HG03135 (cell line): ENCODE measurements around the gene MDGA2.
"Not testable (repeated sequence)": the region's sequence is repeated elsewhere in the genome, so short reads cannot be mapped to it uniquely, and the experiment has no call there.

Source experiments
- ATAC-seq: cut with Tn5 transposase; IDR thresholded peaks from one replicate; pipeline ENCODE4 v1.9.1; 2021; ENCODE audit warnings: mild to moderate bottlenecking, moderate library complexity; ENCODE audit not compliant: unreplicated experiment

MDGA2 gene

GRCh38 chr14:46989566-46989965 lies 685.8 kb downstream of the MDGA2 start:
- ATAC-seq, result no peak

- no peak for ATAC-seq
Observed at GRCh38 chr14:46988312-46988711, 687.1 kb downstream of the MDGA2 start.

GRCh38 chr14:46985529-46986380 lies 689.6 kb downstream of the MDGA2 start:
- ATAC-seq, result no peak

- ATAC-seq, result no peak
Observed at GRCh38 chr14:46973295-46973694, 702.1 kb downstream of the MDGA2 start.

GRCh38 chr14:46964378-46964777 lies 711.0 kb downstream of the MDGA2 start:
- ATAC-seq, result no peak

GRCh38 chr14:46951103-46951502 lies 724.3 kb downstream of the MDGA2 start:
- no peak for ATAC-seq

- ATAC-seq, result no peak
Observed at GRCh38 chr14:46940611-46941010, 734.8 kb downstream of the MDGA2 start.

GRCh38 chr14:46920542-46920941 lies 754.9 kb downstream of the MDGA2 start:
- no peak for ATAC-seq

GRCh38 chr14:46915539-46915938 lies 759.9 kb downstream of the MDGA2 start:
- not testable (repeated sequence) for ATAC-seq

- no peak for ATAC-seq
Observed at GRCh38 chr14:46902837-46903236, 772.6 kb downstream of the MDGA2 start.

- ATAC-seq, result no peak
Observed at GRCh38 chr14:46894476-46894875, 780.9 kb downstream of the MDGA2 start.

GRCh38 chr14:46887144-46887543 lies 788.3 kb downstream of the MDGA2 start:
- no peak for ATAC-seq

- no peak for ATAC-seq
Observed at GRCh38 chr14:46885566-46885965, 789.8 kb downstream of the MDGA2 start.

GRCh38 chr14:46861753-46862152 lies 813.7 kb downstream of the MDGA2 start:
- ATAC-seq, result no peak

- ATAC-seq, result no peak
Observed at GRCh38 chr14:46840944-46841720, 834.3 kb downstream of the MDGA2 start.

GRCh38 chr14:46820291-46820690 lies 855.1 kb downstream of the MDGA2 start:
- no peak for ATAC-seq

GRCh38 chr14:46819117-46819516 lies 856.3 kb downstream of the MDGA2 start:
- ATAC-seq, result no peak

GRCh38 chr14:46818147-46818546 lies 857.3 kb downstream of the MDGA2 start:
- ATAC-seq, result no peak

- no peak for ATAC-seq
Observed at GRCh38 chr14:46793144-46793543, 882.3 kb downstream of the MDGA2 start.
